Activated CD8-positive, alpha-beta memory T cell treated with anti-CD3 and anti-CD28 coated beads for 36 hours (primary cell): ENCODE measurements around the gene ZNF490. TPM values are rescaled to one million over a fixed set of nuclear protein-coding genes. Genes with fewer than 3 reads are reported as not detected.

Experiments
- CTCF ChIA-PET: fragments of 350-600 bp; sonication (Branson Sonifier 250); formaldehyde crosslinking; loops from one replicate; lab custom pipeline; 2021; ENCODE audit warnings: antibody characterized with exemption; lab: Charles Lee
- POLR2A ChIA-PET: fragments of 350-600 bp; sonication (Branson Sonifier 250); formaldehyde crosslinking; loops from one replicate; lab custom pipeline; 2021; ENCODE audit warnings: antibody characterized with exemption; lab: Charles Lee
- total RNA-seq, 2 experiments: library from RNA; stranded (reverse); gene quantifications; one replicate each; pipeline ENCODE4 v1.2.3, GENCODE V29; 2021

Gene ZNF490
- total RNA-seq, 2 experiments from 2014 or later = 7.1 to 8.1 TPM

GRCh38 chr19:12564016-12564664, 46.5 kb downstream of the ZNF490 start:
- ChIA-PET POLR2A (no interaction called here), CTCF (interaction anchor here (0.6 to 2.1 kb wide), 12 partner anchors 9 to 505 kb away, joined by 3 to 8 read pairs (median 4); partner anchors contain the start of gene GNG14)

- POLR2A ChIA-PET = no interaction called here
- CTCF ChIA-PET = no interaction called here
Observed at GRCh38 chr19:12555456-12555930, 55.1 kb downstream of the ZNF490 start.

- CTCF ChIA-PET = no interaction called here
- POLR2A ChIA-PET = interaction anchor here (0.7 kb wide), 2 partner anchors 8 to 218 kb away, joined by 3 read pairs; partner anchors contain the start of gene ZNF563
Observed at GRCh38 chr19:12551060-12551832, 59.4 kb downstream of the ZNF490 start, which contains the start of gene ZNF564. ZNF564 (minus strand) TSS chr19:12551482; CDS start chr19:12551332, 150 bp downstream.

GRCh38 chr19:12546903-12547302, 63.7 kb downstream of the ZNF490 start:
- CTCF ChIA-PET = no interaction called here
- POLR2A ChIA-PET = interaction anchor here (0.7 kb wide), 1 partner anchor 9 kb away, joined by 3 read pairs; no protein-coding TSS in a partner anchor

GRCh38 chr19:12546068-12546467, 64.5 kb downstream of the ZNF490 start:
- ChIA-PET POLR2A (no interaction called here), CTCF (no interaction called here)

- ChIA-PET POLR2A (no interaction called here), CTCF (no interaction called here)
Observed at GRCh38 chr19:12545267-12545666, 65.3 kb downstream of the ZNF490 start.

- POLR2A ChIA-PET = no interaction called here
- CTCF ChIA-PET = interaction anchor here (0.5 kb wide), 1 partner anchor 73 kb away, joined by 3 read pairs; no protein-coding TSS in a partner anchor
Observed at GRCh38 chr19:12544401-12544876, 66.2 kb downstream of the ZNF490 start.

GRCh38 chr19:12543855-12544254, 66.8 kb downstream of the ZNF490 start:
- ChIA-PET CTCF (interaction anchor here (0.5 kb wide), 1 partner anchor 73 kb away, joined by 3 read pairs; no protein-coding TSS in a partner anchor), POLR2A (no interaction called here)

Other genes with a start within 250 kb of the ZNF490 start
- 1 to 10 TPM; 1.5 to 2.5 TPM for gene ZNF442, start 245.1 kb downstream of the ZNF490 start, total RNA-seq
- 1 to 10 TPM; 2.8 to 3.8 TPM for gene ZNF799, start 209.5 kb downstream of the ZNF490 start, total RNA-seq
- gene ZNF443, start 169.8 kb downstream of the ZNF490 start, total RNA-seq = 1 to 10 TPM; 3.2 to 3.7 TPM
- 1 to 10 TPM; 1.7 to 2.2 TPM for gene ZNF709, start 126.0 kb downstream of the ZNF490 start, total RNA-seq
- 1 to 10 TPM; 6.3 to 6.9 TPM for gene ZNF564, start 59.3 kb downstream of the ZNF490 start, total RNA-seq
- 10 to 100 TPM; 21.0 to 27.3 TPM for gene ZNF791, start 107 bp upstream of the ZNF490 start, total RNA-seq
- 10 to 100 TPM; 96.6 to 98.2 TPM for gene MAN2B1, start 55.9 kb upstream of the ZNF490 start, total RNA-seq
- 10 to 100 TPM; 22.4 to 23.7 TPM for gene WDR83, start 56.0 kb upstream of the ZNF490 start, total RNA-seq
- gene DHPS, start 71.1 kb upstream of the ZNF490 start, total RNA-seq = 100 to 1,000 TPM; 100 to 106 TPM
- not detected for gene GNG14, start 77.2 kb upstream of the ZNF490 start, total RNA-seq
- gene FBXW9, start 85.8 kb upstream of the ZNF490 start, total RNA-seq = 10 to 100 TPM; 10.2 to 10.5 TPM
- gene TNPO2, start 113.1 kb upstream of the ZNF490 start, total RNA-seq = 100 to 1,000 TPM; 145 to 148 TPM
- 100 to 1,000 TPM; 225 to 233 TPM for gene TRIR, start 123.9 kb upstream of the ZNF490 start, total RNA-seq
- gene GET3, start 126.7 kb upstream of the ZNF490 start, total RNA-seq = 10 to 100 TPM; 90.8 to 91.0 TPM
- gene BEST2, start 141.0 kb upstream of the ZNF490 start, total RNA-seq = not detected
- gene HOOK2, start 164.7 kb upstream of the ZNF490 start, total RNA-seq = 10 to 100 TPM; 12.9 to 13.1 TPM
- 100 to 1,000 TPM; 262 TPM for gene JUNB, start 180.7 kb upstream of the ZNF490 start, total RNA-seq
- 100 to 1,000 TPM; 204 to 208 TPM for gene PRDX2, start 191.0 kb upstream of the ZNF490 start, total RNA-seq
- gene THSD8, start 191.3 kb upstream of the ZNF490 start, total RNA-seq = 10 to 100 TPM; 29.1 to 29.9 TPM
- gene RNASEH2A, start 195.8 kb upstream of the ZNF490 start, total RNA-seq = 10 to 100 TPM; 58.3 to 60.7 TPM
- not detected for gene RTBDN, start 223.8 kb upstream of the ZNF490 start, total RNA-seq
- gene MAST1, start 227.7 kb upstream of the ZNF490 start, total RNA-seq = under 1 TPM; 0.59 to 0.92 TPM